Measurements from ENCODE around the gene NCAPD3.

NCAPD3 gene, protein sequence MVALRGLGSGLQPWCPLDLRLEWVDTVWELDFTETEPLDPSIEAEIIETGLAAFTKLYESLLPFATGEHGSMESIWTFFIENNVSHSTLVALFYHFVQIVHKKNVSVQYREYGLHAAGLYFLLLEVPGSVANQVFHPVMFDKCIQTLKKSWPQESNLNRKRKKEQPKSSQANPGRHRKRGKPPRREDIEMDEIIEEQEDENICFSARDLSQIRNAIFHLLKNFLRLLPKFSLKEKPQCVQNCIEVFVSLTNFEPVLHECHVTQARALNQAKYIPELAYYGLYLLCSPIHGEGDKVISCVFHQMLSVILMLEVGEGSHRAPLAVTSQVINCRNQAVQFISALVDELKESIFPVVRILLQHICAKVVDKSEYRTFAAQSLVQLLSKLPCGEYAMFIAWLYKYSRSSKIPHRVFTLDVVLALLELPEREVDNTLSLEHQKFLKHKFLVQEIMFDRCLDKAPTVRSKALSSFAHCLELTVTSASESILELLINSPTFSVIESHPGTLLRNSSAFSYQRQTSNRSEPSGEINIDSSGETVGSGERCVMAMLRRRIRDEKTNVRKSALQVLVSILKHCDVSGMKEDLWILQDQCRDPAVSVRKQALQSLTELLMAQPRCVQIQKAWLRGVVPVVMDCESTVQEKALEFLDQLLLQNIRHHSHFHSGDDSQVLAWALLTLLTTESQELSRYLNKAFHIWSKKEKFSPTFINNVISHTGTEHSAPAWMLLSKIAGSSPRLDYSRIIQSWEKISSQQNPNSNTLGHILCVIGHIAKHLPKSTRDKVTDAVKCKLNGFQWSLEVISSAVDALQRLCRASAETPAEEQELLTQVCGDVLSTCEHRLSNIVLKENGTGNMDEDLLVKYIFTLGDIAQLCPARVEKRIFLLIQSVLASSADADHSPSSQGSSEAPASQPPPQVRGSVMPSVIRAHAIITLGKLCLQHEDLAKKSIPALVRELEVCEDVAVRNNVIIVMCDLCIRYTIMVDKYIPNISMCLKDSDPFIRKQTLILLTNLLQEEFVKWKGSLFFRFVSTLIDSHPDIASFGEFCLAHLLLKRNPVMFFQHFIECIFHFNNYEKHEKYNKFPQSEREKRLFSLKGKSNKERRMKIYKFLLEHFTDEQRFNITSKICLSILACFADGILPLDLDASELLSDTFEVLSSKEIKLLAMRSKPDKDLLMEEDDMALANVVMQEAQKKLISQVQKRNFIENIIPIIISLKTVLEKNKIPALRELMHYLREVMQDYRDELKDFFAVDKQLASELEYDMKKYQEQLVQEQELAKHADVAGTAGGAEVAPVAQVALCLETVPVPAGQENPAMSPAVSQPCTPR (N-terminal part only)

DNA sequence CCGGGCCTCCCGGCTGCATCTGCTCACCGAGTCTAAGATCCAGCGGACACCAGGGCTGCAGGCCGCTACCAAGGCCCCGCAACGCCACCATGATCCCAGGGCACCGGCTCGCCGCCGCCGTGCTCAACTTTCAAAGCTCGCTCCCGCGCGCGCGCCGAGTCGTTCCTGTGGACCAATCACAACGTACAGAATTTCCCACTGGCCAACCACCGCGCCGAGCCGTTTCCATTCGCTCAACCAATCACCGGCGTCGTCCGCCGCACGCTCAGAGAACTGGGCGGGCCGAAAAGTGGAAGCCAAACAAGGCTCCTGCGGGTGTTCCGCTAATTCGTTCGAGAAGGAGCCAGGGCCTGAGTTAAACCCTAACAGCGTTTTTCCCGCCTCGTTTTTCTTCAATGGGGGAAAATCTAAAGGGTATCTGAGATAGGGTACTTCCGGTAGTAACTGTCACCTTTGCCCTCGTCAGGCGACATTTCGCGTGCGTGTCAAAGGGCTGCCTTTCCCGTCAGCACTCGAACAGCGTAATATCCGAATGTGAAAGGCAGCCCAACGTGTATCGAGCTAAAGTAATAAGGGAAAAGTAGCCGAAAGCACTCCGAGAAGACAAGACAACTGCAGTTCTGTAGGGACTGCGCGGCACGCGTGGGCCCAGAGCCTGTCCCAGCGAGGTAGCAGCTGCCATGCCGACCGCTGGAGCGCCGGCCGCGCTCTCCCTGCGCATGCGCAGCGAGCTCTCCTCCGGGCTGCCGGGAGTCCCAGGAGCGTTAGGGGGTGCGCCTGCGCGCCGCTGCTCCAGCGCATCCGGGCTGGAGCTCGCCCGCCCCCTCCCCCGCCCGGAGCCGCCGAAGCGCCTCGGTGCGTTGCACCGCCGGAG is at the start of gene NCAPD3, which contains the start of gene VPS26B:
NCAPD3 (minus strand) TSS at position 132 of the 874 bp plus-strand sequence; CDS start at position 91, 41 bp downstream.
VPS26B (plus strand) TSS at position 836 of the 874 bp plus-strand sequence. CDS start 452 bp downstream, outside the sequence.
- Mint-ChIP-seq H3K4me3 (peak within 1 kb of the TSS; percentile 93), H3K36me3 (peaks cover 5% of the 10 kb centered on the region), H3K9me3 (no peaks in the 10 kb centered on the region), H3K27me3 (peaks cover 4% of the 10 kb centered on the region), H3K4me1 (peaks cover 32% of the 10 kb centered on the region), H3K27ac (peak within 1 kb of the TSS; percentile 98)
- DNase-seq (ENCODE audit: low spot score in 2 of 2) (peak; percentile 85 to 92), ATAC-seq (ENCODE audit: low read depth) (peak; percentile 78)

DNA sequence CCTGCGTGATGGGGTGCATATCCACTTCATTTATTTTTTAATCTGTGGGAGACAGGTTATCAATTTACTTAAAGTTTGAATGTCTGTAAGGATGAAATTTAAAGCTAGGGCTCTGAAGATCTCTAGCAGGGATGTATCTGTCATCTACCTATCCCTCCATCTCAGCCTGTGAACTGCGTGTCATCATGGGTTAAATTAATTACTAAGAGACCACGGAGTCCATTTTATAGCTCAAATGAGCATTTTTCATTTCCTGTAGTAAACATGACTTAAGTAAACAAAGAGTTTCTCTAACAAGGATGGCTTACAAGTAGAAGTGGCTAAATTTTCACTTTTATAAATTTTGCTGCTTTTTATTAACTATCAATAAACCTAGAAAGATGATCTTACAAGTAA is 49.5 kb upstream of the NCAPD3 start:
- ATAC-seq (ENCODE audit: low read depth): no peak
- H3K27me3 Mint-ChIP-seq: peaks cover 30% of the 10 kb centered on the region
- no peak for DNase-seq (ENCODE audit: low spot score in 2 of 2)
- H3K9me3 Mint-ChIP-seq: no peaks in the 10 kb centered on the region
- H3K27ac Mint-ChIP-seq: no peak overlapping the region
- no peak overlapping the region for H3K4me3 Mint-ChIP-seq
- H3K36me3 Mint-ChIP-seq: no peaks in the 10 kb centered on the region
- peaks cover 12% of the 10 kb centered on the region for H3K4me1 Mint-ChIP-seq

DNA sequence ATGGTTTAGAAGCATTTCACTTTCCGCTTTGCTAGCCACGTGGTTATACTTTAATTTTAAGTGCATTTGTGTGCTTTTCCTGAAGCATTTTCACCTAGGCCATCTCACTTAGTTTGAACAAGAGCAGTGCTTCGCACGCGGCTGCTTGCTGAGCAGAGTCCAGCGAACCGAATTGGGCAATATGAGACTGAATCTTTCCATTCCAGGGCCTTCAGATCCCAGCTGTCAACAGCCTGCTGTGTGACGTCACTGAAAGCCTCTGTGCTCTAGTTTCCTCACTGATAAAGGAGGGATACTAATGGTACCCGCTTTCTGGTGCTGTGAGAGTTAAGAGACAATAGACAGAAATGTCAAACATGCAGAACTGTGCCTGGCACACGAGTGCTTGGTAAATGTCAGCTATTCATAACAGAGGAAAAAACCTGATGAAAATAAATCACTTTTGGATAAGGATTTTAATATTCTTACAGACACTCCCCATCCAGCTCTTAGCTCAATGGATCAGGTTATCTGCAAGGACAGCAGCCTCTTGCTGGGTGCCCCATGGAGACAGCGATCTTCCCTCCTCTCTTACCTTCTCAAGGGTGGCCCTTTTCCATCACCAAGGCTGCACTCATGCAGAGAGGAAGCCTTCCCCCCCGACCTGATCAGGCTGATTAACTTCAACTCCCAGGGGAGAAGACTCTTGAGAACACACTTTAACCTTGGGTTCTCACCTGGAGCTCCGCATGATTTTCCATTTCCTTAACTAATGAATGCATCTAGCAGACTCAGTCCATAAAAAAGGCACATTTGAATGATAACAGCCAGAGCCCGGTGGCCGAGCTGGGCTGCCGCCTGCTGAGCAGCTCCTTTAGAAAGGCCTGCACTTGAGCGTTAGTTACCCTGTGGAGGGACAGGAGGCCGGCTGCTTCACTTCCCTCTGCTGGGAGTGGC is 48.9 kb upstream of the NCAPD3 start:
- DNase-seq (ENCODE audit: low spot score in 2 of 2): no peak
- Mint-ChIP-seq H3K36me3 (no peaks in the 10 kb centered on the region), H3K27me3 (peaks cover 30% of the 10 kb centered on the region), H3K27ac (no peak overlapping the region), H3K4me1 (peaks cover 12% of the 10 kb centered on the region), H3K4me3 (no peak overlapping the region), H3K9me3 (no peaks in the 10 kb centered on the region)
- no peak for ATAC-seq (ENCODE audit: low read depth)

DNA sequence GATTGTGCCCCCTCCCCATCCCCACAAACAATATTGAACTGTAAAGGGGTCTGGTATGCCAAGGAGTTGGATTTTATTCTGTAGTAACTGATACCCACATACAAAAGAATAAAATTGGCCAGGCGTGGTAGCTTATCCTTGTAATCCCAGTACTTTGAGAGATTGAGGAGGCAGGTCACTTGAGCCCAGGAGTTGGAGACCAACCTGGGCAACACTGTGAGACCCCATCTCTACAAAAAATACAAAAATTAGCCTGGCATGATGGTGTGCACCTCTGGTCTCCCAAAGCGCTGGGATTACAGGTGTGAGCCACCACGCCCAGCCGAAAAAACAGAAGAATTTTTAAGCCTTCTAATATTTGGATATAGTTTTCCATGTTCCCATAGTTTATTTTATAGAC is 48.2 kb upstream of the NCAPD3 start:
- Mint-ChIP-seq H3K4me1 (peaks cover 9% of the 10 kb centered on the region), H3K27me3 (peaks cover 27% of the 10 kb centered on the region), H3K27ac (no peak overlapping the region), H3K4me3 (no peak overlapping the region), H3K36me3 (no peaks in the 10 kb centered on the region), H3K9me3 (no peaks in the 10 kb centered on the region)
- no peak for DNase-seq (ENCODE audit: low spot score in 2 of 2)
- ATAC-seq (ENCODE audit: low read depth): no peak

DNA sequence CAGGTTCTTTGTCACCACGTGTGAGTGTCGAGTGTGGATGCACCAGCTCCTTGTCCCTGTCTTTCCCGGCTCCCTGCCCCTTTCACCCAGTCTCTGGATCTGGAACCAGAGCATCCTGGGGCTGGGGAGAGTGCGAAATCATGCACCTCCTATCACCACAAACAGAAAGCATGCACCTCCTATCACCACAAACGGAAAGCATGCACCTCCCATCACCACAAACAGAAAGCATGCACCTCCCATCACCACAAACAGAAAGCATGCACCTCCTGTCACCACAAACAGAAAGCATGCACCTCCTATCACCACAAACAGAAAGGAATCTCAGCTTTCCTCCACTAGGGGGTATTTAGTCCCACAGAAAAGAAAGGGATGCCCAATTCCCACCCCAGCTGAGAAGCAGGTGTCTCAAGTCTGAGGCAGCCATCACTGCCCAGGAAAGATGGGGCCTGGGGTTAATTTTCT is 46.5 kb upstream of the NCAPD3 start:
- no peaks in the 10 kb centered on the region for H3K9me3 Mint-ChIP-seq
- peaks cover under 1% of the 10 kb centered on the region for H3K36me3 Mint-ChIP-seq
- H3K27me3 Mint-ChIP-seq: peaks cover 18% of the 10 kb centered on the region
- H3K4me3 Mint-ChIP-seq: no peak overlapping the region
- ATAC-seq (ENCODE audit: low read depth) (no peak), DNase-seq (ENCODE audit: low spot score in 2 of 2) (no peak)
- H3K27ac Mint-ChIP-seq: no peak overlapping the region
- H3K4me1 Mint-ChIP-seq: peaks cover 4% of the 10 kb centered on the region

DNA sequence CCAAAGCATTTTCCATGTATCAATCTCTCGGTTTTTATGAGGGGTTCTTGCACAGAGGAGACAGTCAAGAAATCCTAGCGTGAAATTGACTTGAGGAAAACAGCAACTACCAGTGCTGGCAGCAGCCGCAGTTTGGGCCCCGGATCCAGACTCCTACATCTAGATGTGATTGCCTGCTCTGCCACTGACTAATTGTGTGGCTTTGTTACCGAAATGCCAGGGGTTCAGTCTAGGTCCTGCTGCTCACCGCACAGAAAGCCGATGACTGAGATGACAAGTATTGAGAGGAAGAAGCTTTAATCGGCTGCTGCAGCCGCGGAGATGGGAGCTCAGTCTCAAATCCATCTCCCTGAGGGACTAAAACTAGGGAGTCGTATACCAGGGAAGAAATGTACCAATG is 44.2 kb upstream of the NCAPD3 start:
- DNase-seq (ENCODE audit: low spot score in 2 of 2): no peak
- Mint-ChIP-seq H3K4me1 (peaks cover 2% of the 10 kb centered on the region), H3K36me3 (peaks cover 4% of the 10 kb centered on the region), H3K4me3 (no peak overlapping the region), H3K9me3 (no peaks in the 10 kb centered on the region), H3K27ac (no peak overlapping the region), H3K27me3 (peaks cover 16% of the 10 kb centered on the region)
- no peak for ATAC-seq (ENCODE audit: low read depth)

DNA sequence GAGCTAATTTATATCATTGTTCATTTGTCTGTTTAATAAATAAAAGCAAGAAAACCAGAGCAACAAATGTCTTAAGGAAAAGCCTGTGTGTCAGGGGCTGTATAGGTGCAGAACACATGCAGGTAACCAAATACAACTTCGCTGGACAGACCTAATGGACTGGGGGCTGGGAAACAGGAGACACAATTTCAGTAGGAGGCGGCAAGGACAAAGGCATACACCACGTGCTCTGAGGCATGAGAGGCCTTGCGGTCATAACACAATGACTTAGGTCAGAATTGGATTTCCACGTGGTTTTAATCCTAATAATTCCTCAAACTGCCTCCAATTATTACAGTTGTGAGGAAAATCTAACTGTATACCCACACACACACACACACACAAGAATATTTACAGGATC is 43.7 kb upstream of the NCAPD3 start:
- Mint-ChIP-seq H3K4me3 (no peak overlapping the region), H3K9me3 (no peaks in the 10 kb centered on the region), H3K4me1 (no peaks in the 10 kb centered on the region), H3K27me3 (peaks cover 15% of the 10 kb centered on the region), H3K27ac (no peak overlapping the region), H3K36me3 (peaks cover 4% of the 10 kb centered on the region)
- DNase-seq (ENCODE audit: low spot score in 2 of 2): no peak
- ATAC-seq (ENCODE audit: low read depth): no peak

DNA sequence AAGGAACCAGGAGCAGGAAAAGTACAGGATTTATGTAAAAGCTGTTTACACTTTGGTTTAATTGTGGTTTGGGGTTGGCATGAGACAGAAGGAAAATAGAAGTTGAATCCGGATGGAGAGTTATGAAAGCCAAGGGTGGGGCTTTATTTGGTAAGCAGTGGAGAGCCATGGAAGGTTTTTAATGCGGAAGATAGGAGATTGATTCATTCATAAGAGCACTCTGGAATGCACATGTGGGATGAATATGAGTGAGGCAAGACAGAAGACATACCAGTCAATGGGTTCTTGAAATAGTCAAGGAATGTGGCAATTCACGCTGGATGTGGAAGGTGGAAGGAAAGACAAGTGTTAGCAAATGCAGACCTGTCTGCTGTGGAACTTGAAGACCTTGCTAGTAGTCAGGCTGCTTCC is 43.1 kb upstream of the NCAPD3 start:
- ATAC-seq (ENCODE audit: low read depth) (no peak), DNase-seq (ENCODE audit: low spot score in 2 of 2) (no peak)
- Mint-ChIP-seq H3K27me3 (peaks cover 12% of the 10 kb centered on the region), H3K4me1 (no peaks in the 10 kb centered on the region), H3K27ac (no peak overlapping the region), H3K9me3 (no peaks in the 10 kb centered on the region), H3K4me3 (no peak overlapping the region), H3K36me3 (peaks cover 6% of the 10 kb centered on the region)

DNA sequence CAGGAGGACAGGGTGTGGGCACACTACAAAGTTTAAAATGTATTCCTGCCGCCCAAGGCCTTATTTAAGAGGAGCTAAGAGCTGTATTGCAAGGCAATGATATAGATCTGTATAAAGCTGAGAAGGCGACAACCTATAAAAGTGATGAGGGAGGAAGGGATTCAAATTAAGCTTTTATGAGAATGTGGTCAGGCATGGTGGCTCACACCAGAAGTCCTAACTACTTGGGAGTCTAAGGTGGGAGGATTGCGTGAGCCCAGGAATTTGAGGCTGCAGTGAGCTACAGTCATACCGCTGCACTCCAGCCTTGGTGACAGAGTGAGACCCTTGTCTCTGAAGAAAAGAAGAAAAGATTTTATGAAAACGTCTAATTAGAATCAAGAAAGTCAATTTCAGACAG is 42.7 kb upstream of the NCAPD3 start:
- Mint-ChIP-seq H3K9me3 (no peaks in the 10 kb centered on the region), H3K4me3 (no peak overlapping the region), H3K36me3 (peaks cover 6% of the 10 kb centered on the region), H3K27ac (no peak overlapping the region), H3K27me3 (peaks cover 10% of the 10 kb centered on the region), H3K4me1 (no peaks in the 10 kb centered on the region)
- DNase-seq (ENCODE audit: low spot score in 2 of 2) (no peak), ATAC-seq (ENCODE audit: low read depth) (no peak)

DNA sequence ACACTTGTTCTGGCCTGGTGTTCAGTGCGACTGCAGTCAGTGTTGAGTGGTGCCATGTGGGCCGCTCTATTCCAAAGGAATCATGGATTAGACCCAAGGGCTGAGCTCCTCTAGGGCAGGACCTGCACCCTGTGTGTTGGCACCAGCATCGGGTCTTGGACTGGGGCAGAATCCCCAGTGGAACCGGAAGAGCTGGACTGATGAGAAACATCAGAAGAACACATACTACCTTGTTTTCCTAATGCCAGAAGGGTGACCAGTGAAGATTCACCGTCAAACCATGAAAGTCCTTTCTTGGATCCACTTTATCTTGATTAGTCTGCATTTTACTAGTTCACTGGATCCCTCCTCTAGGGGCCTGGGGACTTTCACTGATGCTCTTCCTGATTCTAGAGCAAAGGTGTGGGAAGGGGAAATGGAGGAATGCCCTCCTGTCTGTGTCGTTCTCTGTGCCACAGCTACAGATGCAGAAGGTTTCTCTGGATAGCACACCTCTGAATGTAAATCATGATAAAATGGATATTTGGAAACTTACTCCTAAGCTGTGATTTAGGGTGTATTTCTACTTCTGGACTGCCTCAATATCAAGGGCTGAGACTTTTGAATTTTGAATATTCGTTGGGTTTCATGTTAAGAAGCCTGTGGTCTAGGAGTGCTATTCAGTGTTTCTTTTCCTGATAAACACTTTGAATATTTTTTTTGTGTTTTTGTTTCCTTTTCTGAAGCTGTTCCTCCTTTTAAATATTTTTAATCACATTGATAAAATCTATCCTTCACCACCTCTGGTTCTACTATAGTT is 41.4 kb upstream of the NCAPD3 start:
- Mint-ChIP-seq H3K4me1 (peaks cover 3% of the 10 kb centered on the region), H3K9me3 (no peaks in the 10 kb centered on the region), H3K4me3 (no peak overlapping the region), H3K27ac (no peak overlapping the region), H3K36me3 (peaks cover 10% of the 10 kb centered on the region), H3K27me3 (peaks cover 1% of the 10 kb centered on the region)
- ATAC-seq (ENCODE audit: low read depth) (no peak), DNase-seq (ENCODE audit: low spot score in 2 of 2) (no peak)

DNA sequence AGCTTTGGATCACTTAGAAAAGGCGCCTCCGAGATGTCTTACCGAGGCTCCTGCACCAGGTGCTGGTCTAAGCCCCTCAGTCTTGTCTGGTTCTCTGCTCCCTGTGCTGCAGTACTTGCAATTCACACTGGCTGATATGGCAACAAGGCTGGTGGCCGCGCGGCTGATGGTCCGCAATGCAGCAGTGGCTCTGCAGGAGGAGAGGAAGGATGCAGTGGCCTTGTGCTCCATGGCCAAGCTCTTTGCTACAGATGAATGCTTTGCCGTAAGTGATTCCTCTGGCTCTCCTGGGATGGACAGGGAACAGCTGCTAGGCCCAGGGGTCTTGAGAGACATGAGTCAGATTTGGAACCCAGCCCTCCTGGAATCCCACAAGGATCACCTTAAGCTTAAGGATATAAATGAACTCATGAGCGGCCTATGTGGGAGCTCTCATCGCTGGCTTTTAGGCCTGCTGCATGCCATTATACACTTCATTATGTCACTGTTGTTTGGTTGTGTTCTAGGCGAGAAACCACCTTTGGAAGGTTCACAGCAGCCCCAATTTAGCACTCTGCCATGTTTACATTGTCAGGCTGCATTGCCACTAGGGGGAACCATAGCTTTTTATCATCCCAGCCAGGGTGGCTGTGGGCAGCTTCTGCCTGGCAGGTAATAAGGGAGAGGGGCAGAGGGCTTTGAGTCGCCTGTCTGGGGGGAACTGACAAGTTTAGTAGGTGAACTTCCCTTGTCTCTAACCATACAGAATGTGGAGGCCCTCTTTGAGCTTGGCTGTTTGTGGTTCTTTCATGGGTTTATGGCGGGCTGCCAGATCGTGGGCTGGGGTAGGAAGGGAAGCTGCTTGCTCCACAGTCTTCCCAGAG is 38.1 kb upstream of the NCAPD3 start:
- Mint-ChIP-seq H3K4me1 (peaks cover 3% of the 10 kb centered on the region), H3K36me3 (peaks cover 19% of the 10 kb centered on the region), H3K27ac (no peak overlapping the region), H3K27me3 (no peaks in the 10 kb centered on the region), H3K9me3 (no peaks in the 10 kb centered on the region), H3K4me3 (no peak overlapping the region)
- no peak for DNase-seq (ENCODE audit: low spot score in 2 of 2)
- ATAC-seq (ENCODE audit: low read depth): no peak

Data from memory B cell (primary cell).